GM12878 (cell line): Measurements from ENCODE around the gene AP1M2.

Experiments used
- EP300 ChIP-seq, 2 experiments: fragments of 150-350 bp in 1 of 2; IDR thresholded peaks; 2 replicates each; pipeline ENCODE4 v1.6.1; 2011 to 2012; ENCODE audit warnings: low read depth in 2 of 2, low read length in 2 of 2, borderline replicate concordance in 1 of 2, improper control_type of control experiment in 1 of 2, inconsistent platforms in 1 of 2; ENCODE audit not compliant: control insufficient read depth in 1 of 2
- KDM1A ChIP-seq: fragments of 200-600 bp; sonication (generic); IDR thresholded peaks from 2 replicates; pipeline ENCODE4 v1.6.1; 2016; ENCODE audit warnings: borderline replicate concordance
- POLR2A ChIP-seq: IDR thresholded peaks from 2 replicates; pipeline ENCODE4 v1.6.1; 2011; ENCODE audit warnings: low read depth, mild to moderate bottlenecking, low read length
- SRF ChIP-seq, 2 experiments: IDR thresholded peaks; 2 replicates each; pipeline ENCODE4 v1.6.1; 2011; ENCODE audit warnings: low read depth in 2 of 2, low read length in 2 of 2, mild to moderate bottlenecking in 1 of 2, moderate library complexity in 1 of 2
- TCF7 ChIP-seq: IDR thresholded peaks from 2 replicates; pipeline ENCODE4 v1.6.1; 2014; ENCODE audit warnings: antibody characterized with exemption, borderline replicate concordance

- TF ChIP-seq TCF7 (no peak), POLR2A (no peak), SRF (IDR thresholded peaks at IDR 0.05; ENCODE audit: low read depth in 2 of 2, low read length in 2 of 2) (no peak), KDM1A (no peak), EP300 (IDR thresholded peaks at IDR 0.05; ENCODE audit: borderline replicate concordance in 1 of 2, control insufficient read depth in 1 of 2, low read depth in 2 of 2, low read length in 2 of 2) (no peak)
Observed at GRCh38 chr19:10634963-10635362, 47.9 kb upstream of the AP1M2 start.
